ENCODE results near the gene MRPS21. TPM values are rescaled to one million over a fixed set of nuclear protein-coding genes. Genes with fewer than 3 reads are reported as not detected.
"Not testable (repeated sequence)": the region's sequence is repeated elsewhere in the genome, so short reads cannot be mapped to it uniquely, and the experiment has no call there.

MRPS21 gene
- total RNA-seq, 1 experiment from 2014 or later: 59.3 TPM

DNA sequence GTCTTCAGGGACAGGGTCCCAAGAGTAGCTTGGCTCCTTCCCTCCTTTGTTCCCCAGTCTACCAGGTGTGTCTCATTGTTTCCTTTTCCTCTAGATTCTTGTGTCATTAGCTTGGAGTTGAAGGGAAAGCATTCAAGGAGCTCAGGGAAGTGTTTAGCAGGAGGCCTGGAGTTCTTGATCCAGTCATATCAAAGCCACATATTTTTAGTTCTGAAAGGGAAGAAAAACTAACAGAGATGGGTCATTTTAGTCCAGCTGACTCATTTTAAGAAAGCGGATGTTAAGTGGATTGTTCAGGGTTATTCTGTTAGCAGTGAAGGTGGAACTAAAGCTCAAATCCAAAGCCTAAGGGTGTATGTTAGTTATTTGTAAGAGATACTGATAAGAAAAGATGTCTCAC lies 20.4 kb upstream of the MRPS21 start:
- DNase-seq (ENCODE audit: low read depth): no peak
- in situ Hi-C loops (cut with HindIII; ENCODE audit: low pct_unique_long_range_greater_than_20kb, low sequenced_read_pairs): no loop called here

DNA sequence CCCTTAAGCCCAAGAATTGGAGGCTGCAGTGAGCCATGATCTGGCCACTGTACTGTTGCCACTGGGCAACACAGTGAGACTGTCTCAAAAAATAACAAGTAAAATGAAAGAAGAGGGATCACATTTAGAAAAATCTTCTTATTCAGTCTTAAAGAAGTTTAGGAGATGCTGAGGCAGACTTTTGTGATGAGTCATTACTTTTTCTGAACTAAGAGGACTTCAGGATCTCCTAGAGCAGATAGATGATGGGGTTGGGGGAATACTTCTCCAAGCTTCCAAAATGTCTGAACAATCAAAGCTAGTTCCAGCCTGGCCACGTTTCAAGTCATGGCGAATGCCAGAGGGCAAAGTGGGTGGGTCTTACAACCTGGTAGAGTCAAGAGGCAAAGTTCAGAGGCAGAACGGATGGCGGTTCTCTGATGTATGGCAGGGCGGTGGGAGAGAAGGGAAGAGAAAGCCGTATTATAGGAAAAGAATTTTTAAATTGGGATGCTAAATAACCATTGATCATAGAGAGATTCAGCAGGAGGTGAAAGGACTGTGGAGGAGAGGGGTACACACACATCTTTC lies 13.4 kb upstream of the MRPS21 start:
- no peak for DNase-seq (ENCODE audit: low read depth)
- in situ Hi-C loops (cut with HindIII; ENCODE audit: low pct_unique_long_range_greater_than_20kb, low sequenced_read_pairs): no loop called here

DNA sequence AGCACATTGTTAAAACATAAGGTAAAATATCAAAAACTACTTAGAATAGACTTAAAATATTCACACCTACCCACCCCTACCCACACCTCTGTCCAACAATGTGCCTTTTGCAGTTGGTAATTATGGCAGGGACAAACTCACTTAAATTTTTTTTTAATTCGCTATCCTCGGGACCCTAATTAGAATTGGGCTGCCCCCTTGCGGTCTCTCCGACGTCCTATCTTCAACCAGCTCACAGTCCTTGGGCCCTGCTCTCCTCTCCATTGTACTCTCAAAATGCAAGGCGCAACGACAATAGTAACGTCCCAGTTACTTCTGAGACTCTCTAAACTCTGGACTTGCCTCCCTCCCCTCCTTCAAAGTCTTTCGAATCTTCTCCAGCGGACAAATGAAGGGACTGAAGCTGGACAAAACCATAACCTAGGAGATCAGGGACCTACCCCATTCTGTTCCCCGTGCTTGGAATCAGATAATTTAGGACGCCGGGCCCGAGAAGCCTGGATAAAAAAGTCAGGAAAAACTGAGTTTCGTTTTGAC lies 12.4 kb upstream of the MRPS21 start:
- peak; percentile 70 for DNase-seq (ENCODE audit: low read depth)
- in situ Hi-C loops (cut with HindIII; ENCODE audit: low pct_unique_long_range_greater_than_20kb, low sequenced_read_pairs): no loop called here

DNA sequence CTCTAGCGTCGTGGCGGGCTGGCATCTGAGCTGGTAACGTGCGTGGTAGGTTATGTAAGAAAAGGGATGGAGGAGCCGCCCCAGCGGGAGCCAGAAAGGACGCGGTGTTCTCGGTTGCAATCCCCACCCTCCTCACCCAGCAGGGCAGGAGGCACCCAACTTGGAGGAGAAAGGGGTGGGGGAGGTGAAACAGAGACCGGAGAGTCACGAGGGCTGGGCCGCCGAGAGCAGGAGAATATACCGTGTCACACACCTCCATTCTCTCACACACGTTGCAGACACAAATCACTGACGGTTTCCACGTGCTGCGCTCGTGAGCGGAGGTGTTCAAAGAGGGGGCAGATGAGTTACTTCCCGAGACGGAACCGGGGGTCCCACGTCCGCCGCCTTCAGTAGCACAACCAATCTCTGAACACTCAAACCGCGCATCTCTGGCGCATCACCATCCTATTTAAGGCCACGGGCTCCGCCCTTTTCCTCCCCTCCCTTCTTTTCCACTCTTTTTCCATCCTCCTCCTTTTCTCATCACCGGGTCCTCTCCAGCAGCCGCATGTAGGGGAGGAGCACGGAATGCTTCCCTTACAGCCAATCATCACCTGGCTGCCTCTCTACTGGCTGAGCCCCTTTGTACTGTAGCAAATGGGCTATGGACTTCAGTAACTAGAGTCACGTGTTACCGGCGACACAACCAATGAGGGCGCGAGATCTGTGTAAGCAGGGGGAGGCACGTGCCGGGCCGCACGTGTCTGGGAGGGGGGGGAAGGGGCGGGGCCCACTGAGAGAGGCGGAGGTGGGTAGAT lies 11.7 kb upstream of the MRPS21 start, which contains the start of gene CIART:
CIART (plus strand) TSS at position 797 of the 800 bp plus-strand sequence. CDS start 714 bp downstream, outside the sequence.
- DNase-seq (ENCODE audit: low read depth): peak; percentile 100
- in situ Hi-C loops (cut with HindIII; ENCODE audit: low pct_unique_long_range_greater_than_20kb, low sequenced_read_pairs): no loop called here

DNA sequence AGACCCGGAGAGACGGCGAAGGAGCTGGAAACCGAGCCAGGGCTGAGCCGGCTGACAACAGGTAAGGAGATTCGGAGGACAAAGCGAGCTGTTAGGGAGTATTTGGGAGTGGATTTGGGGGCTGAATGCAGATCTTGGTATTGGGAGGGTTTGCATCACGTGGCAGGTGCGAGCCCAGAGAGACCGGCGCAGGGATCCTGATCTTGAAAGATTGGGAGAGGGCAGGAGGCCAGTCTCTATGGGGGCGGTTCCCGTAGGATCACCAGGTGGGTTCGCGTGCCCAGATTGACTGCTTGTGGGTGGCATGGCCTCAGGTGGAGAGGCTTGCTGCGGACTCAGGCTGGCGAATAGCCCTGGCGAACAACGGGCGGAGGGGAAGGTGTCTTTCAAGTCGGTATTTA lies 11.1 kb upstream of the MRPS21 start:
- in situ Hi-C loops (cut with HindIII; ENCODE audit: low pct_unique_long_range_greater_than_20kb, low sequenced_read_pairs): no loop called here
- no peak for DNase-seq (ENCODE audit: low read depth)

DNA sequence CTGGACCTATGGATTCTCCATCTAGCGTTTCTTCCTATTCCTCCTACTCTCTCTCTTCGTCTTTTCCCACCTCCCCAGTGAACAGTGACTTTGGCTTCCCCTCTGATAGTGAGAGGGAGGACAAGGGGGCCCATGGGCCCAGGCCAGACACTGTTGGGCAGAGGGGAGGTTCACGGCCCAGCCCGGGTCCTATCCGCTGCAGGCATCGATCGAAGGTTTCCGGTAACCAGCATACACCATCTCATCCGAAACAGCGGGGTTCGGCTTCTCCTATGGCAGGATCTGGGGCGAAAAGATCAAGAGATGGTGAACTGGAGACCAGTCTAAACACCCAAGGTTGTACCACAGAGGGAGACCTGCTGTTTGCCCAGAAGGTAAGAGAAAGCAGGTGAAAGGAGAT lies 10.4 kb upstream of the MRPS21 start:
- DNase-seq (ENCODE audit: low read depth): no peak
- in situ Hi-C loops (cut with HindIII; ENCODE audit: low pct_unique_long_range_greater_than_20kb, low sequenced_read_pairs): no loop called here

DNA sequence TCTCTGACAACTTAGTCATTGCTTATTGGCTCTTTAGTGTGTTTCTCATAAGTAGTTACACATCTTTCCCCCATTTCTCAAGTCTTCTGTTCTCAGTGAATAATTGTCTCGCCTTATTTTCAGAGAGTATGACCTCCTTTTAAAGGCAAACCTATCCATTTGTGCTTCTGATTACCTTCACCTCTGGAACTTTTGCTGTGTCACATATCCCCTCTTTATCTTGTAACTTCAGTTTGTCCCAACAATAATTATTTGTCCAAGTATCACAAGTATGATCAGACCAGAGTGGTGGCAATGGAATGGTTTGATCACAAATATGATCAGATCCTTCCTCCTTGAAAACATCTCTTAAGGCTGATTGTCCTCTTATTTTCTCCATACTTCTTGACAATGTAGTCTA lies 5.3 kb upstream of the MRPS21 start:
- DNase-seq (ENCODE audit: low read depth): no peak
- in situ Hi-C loops (cut with HindIII; ENCODE audit: low pct_unique_long_range_greater_than_20kb, low sequenced_read_pairs): no loop called here

DNA sequence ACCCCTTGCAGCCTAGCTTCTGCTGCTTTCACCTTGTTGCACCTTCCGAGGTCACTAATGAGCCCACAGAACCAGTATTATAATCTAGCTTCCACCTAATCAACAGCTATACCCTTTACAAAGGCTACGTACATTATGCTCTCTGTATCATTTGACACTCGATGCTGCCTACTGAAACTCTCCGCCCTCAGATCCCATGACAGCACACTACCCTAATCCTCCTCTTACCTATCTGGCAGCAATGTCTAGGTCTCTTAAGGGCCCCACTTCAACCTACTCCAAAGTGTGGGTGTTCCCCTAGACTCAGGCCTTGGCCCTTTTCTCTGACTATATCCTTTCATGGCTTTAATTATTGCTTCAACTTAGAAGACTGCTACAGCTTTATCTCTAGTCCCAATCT lies 4.8 kb upstream of the MRPS21 start:
- no peak for DNase-seq (ENCODE audit: low read depth)
- in situ Hi-C loops (cut with HindIII; ENCODE audit: low pct_unique_long_range_greater_than_20kb, low sequenced_read_pairs): no loop called here

DNA sequence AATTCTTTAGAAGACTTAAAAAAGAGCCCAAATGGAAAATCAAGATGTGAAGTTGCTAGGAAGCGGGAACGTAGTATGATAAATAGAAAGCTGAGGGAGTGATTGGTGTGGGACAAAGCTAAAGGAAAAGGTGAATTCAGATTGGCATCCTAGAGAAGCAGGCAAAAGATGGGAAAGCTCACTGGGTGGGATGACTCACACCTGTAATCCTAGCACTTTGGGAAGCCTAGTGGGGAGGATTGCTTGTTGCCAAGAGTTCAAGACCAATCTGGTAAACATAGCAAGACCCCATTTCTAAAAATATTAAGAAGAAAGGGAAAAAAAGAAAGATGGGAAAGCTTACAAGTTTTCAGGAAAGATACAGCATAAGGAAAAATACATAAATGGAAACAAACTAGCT lies 1.8 kb downstream of the MRPS21 start:
- in situ Hi-C loops (cut with HindIII; ENCODE audit: low pct_unique_long_range_greater_than_20kb, low sequenced_read_pairs): no loop called here

DNA sequence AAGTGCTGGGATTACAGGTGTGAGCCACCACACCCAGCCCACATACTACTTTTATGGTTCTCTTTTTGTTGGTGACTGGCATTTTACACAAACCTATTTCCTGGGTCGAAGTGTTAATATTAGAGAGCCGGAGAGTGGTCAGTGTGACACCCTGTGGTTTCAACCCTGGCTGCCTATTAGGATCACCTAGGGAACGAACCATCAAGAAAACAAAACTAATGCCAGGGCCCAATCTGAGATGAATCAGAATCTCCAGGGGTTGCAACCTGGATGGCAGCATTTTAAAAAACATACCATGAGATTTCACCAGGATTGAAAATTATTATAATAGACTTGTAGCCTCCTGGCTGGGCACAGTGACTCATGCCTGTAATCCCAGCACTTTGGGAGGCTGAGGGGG lies 6.1 kb downstream of the MRPS21 start:
- peak; percentile 41 for DNase-seq (ENCODE audit: low read depth)
- in situ Hi-C loops (cut with HindIII; ENCODE audit: low pct_unique_long_range_greater_than_20kb, low sequenced_read_pairs): no loop called here

More for the DNA sequence above, 1.8 kb downstream of the MRPS21 start:
- no peak for DNase-seq (ENCODE audit: low read depth)

DNA sequence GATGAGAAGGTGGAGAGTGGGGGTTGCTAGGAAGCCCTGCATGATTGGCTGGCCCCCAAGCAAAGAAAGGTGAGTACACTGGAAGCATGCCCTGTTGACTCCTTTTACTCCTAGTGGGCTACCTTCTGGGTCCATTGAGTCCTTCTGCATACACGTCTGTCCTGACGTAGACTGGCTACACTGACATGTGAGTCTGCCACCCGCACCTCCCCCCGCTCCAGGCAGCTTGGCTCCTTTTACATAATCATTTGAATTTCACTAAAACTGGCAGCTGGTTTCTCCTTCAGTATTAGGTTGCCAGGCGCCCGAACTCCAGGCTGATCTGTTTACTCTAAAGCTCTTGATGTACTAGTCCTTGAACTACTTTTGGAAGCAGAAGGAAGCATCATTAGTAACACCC lies 8.7 kb downstream of the MRPS21 start:
- no peak for DNase-seq (ENCODE audit: low read depth)
- in situ Hi-C loops (cut with HindIII; ENCODE audit: low pct_unique_long_range_greater_than_20kb, low sequenced_read_pairs): no loop called here

DNA sequence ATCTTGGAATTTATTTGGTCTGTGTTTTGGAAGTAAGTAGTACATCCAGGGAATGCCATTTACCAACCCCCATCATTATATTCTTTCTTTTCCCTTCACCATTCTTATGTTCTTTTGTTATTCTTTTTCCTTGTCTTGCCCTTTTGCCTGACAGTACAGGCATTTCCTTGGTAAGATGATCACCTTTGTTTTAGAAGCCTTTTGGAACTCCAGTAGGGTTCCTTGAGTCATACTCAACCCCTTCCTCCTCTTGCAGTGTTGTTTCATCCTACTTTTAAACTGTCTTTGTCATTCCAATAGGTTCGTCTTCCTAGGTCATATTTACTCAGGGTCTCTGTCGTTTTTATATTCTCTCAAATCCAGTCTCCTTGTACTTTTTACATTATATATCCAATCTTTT lies 9.2 kb downstream of the MRPS21 start:
- in situ Hi-C loops (cut with HindIII; ENCODE audit: low pct_unique_long_range_greater_than_20kb, low sequenced_read_pairs): no loop called here

DNA sequence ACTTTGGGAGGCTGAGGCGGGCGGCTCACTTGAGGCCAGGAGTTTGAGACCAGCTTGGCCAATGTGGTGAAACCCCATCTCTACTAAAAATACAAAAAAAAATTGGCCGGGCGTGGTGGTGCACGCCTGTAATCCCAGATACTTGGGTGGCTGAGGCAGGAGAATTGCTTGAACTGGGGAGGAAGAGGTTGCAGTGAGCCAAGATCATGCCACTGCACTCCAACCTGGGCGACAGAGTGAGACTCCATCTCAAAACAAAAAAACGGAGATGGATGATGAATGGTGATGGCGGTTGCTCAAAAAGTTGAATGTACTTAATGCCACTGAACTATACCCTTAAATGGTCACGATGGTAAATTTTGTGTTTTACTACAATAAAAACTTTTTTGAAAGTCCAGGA lies 14.9 kb downstream of the MRPS21 start:
- in situ Hi-C loops (cut with HindIII; ENCODE audit: low pct_unique_long_range_greater_than_20kb, low sequenced_read_pairs); DNase-seq (ENCODE audit: low read depth): not testable (repeated sequence)

More for the DNA sequence above, 9.2 kb downstream of the MRPS21 start:
- DNase-seq (ENCODE audit: low read depth): no peak

DNA sequence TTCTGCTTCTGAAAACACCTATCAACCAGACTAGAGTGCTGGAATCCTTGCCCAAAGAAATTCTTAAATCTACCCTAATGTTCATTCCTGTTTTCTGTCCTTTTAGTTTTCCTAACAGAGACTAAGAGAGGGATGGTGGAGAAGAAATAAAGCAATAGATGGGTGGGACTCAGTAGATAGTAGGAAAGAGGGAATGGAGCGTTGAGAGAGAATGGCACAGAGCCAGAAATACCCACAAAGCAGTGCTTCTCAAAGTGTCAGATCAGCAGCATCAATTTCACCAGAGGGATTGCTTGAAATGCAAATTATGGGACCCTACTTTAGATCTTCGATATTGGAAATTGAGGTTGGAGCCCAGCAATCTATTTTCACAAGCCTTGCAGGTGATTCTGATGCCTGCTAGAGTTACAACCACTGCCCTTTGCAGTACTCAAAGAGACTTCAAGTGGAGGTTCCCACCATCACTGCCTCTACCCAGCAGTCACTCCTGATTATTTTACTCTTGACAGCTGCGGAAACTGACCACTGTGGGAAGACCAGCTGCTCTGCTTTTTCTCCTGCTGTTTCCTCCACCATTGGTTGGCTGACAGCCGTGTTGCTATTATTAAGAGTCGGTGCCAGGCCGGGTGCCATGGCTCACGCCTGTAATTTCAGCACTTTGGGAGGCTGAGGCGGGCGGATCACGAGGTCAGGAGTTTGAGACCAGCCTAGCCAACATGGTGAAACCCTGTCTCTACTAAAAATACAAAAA lies 16.3 kb downstream of the MRPS21 start:
- no peak for DNase-seq (ENCODE audit: low read depth)
- in situ Hi-C loops (cut with HindIII; ENCODE audit: low pct_unique_long_range_greater_than_20kb, low sequenced_read_pairs): no loop called here

DNA sequence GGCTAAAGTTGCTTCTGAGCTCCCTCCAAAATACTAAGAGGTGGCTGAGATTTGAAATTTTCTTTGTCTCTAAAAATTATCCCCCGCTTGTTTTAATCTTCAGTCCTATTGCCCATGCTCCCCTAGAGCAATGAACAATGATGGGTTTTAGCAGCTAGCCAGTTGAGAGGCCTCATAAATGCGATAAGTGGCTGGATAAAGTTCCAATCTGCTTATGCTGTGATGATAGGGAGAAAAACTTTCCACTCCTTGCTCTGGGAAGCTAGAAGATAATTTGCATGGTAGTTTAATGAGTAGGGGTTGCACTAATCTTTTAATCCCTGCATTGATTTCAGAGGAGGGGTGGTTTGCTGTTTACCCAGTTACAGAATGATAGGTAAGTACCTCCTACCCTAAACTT lies 18.1 kb downstream of the MRPS21 start:
- DNase-seq (ENCODE audit: low read depth): no peak
- in situ Hi-C loops (cut with HindIII; ENCODE audit: low pct_unique_long_range_greater_than_20kb, low sequenced_read_pairs): no loop called here

DNA sequence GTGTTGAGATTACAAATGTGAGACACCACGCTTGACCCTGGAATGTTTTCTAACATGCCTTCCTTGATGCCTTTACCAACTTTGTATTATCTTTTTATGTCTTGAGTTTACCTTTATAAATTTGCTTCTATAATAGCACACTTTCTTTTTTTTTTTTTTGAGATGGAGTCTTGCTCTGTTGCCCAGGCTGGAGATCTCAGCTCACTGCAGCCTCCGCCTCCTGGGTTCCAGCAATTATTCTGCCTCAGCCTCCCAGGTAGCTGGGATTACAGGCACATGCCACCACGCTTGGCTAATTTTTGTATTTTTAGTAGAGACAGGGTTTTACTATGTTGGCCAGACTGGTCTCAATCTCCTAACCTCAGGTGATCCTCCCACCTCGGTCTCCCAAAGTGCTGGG lies 21.0 kb downstream of the MRPS21 start:
- DNase-seq (ENCODE audit: low read depth); in situ Hi-C loops (cut with HindIII; ENCODE audit: low pct_unique_long_range_greater_than_20kb, low sequenced_read_pairs): not testable (repeated sequence)

DNA sequence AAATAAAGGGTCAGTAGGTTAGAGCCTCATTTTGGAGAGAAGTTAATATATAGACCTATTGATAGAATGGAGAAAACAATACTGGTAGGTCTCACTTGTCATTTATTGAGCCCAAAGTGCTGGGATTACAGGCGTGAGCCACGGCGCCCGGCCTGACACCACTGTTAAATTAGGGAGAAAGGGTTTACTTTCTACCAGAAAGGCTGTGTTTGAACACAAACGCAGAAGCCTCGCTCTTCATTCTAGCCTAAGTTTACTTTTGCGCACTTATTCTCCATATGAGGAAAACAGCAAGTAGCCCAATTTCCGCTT lies 27.0 kb downstream of the MRPS21 start:
- peak; percentile 31 for DNase-seq (ENCODE audit: low read depth)

DNA sequence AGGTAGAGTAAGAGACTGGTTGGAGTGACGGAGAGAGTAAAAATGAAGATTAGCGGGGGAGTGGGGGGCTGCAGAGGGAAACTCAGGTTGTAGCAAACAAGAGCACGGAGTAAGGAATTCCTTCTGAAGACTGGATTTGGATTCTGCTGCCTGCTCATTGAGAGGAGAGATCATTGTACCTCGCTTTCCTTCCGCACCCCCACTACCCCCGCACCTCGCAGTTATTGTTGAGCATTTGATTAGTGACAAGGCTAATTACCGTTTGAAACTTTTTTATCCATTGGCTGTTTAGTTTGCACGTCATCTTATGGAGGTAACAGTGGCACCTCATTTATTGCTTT lies 28.1 kb downstream of the MRPS21 start:
- in situ Hi-C loops (cut with HindIII; ENCODE audit: low pct_unique_long_range_greater_than_20kb, low sequenced_read_pairs): no loop called here
- DNase-seq (ENCODE audit: low read depth): no peak

More for the DNA sequence above, 27.0 kb downstream of the MRPS21 start:
- in situ Hi-C loops (cut with HindIII; ENCODE audit: low pct_unique_long_range_greater_than_20kb, low sequenced_read_pairs): no loop called here

DNA sequence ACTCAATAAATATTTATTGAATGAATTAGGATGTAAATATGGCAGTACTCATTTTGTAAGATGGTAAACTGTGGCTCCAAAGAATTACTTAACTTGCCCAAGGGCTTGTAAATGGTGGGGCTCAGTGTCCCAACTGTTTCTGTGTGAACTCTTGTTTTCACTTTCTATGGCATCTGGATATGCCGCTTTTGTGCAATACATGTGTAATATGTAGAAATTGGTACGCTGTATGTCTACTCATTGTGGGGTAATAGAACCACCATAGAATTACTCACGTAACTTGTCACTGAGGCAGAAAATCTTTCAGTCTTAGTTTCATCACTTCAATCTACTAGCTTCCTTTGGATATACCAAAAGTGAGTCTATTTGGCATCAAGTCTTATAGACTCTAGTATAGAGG lies 28.6 kb downstream of the MRPS21 start:
- in situ Hi-C loops (cut with HindIII; ENCODE audit: low pct_unique_long_range_greater_than_20kb, low sequenced_read_pairs): no loop called here
- no peak for DNase-seq (ENCODE audit: low read depth)
